ENCODE results near the gene FIG4. TPM values are rescaled to one million over a fixed set of nuclear protein-coding genes. Genes with fewer than 3 reads are reported as not detected.

FIG4 gene
- total RNA-seq: 13.5 and 15.9 TPM in 2 replicates
- long read RNA-seq, transcript FIG4-201 (23 exons, 3,011 nt): major isoform, 140 of 184 reads
- long read RNA-seq, partial matches to known transcripts: 26 of 184 reads
- long read RNA-seq, other reads (novel, unspliced or antisense): 18 of 184 reads

GRCh38 chr6:109690737-109691621, at the start of gene FIG4, which contains the start of gene AK9:
FIG4 (plus strand) TSS chr6:109691296; CDS start chr6:109691436, 140 bp downstream.
AK9 (minus strand) TSS chr6:109691202; CDS start chr6:109675745, 15,457 bp downstream.
- H3K4me1 Mint-ChIP-seq (ENCODE audit: unreplicated experiment): peaks cover 16% of the 10 kb centered on the region
- peak within 1 kb of the TSS; percentile 93 for H3K4me3 Mint-ChIP-seq (ENCODE audit: unreplicated experiment)
- TF ChIP-seq CTCF (IDR thresholded peaks at IDR 0.05): peak; percentile 50
- peak; percentile 95 for DNase-seq (ENCODE audit: extremely low spot score, unreplicated experiment)
- H3K36me3 Mint-ChIP-seq (ENCODE audit: unreplicated experiment): peaks cover 7% of the 10 kb centered on the region
- no peaks in the 10 kb centered on the region for H3K9me3 Mint-ChIP-seq (ENCODE audit: unreplicated experiment)
- peak within 1 kb of the TSS; percentile 90 for H3K27ac Mint-ChIP-seq (ENCODE audit: unreplicated experiment)
- no peaks in the 10 kb centered on the region for H3K27me3 Mint-ChIP-seq (ENCODE audit: unreplicated experiment)

DNA sequence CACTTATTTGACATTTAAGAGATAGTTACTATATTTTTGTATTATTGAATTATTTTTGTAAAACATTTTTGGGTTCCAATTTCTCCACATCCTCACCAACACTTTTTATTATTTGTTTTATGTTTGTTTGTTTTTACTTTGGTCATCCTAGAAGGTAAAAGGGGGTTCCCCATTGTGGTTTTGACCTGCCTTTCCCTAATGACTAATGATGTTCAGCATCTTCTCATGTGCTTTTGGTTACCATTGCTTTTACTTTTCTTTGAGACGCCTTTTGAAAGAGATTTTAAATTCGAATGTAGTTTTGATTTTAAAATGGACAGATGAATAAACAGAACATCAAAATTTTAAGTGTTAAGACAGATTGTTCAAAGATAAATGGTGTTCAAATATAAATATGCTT, 47.0 kb upstream of the FIG4 start:
- H3K4me1 Mint-ChIP-seq (ENCODE audit: unreplicated experiment): no peaks in the 10 kb centered on the region
- peaks cover 21% of the 10 kb centered on the region for H3K9me3 Mint-ChIP-seq (ENCODE audit: unreplicated experiment)
- no peak overlapping the region for H3K4me3 Mint-ChIP-seq (ENCODE audit: unreplicated experiment)
- no peaks in the 10 kb centered on the region for H3K27me3 Mint-ChIP-seq (ENCODE audit: unreplicated experiment)
- no peak for DNase-seq (ENCODE audit: extremely low spot score, unreplicated experiment)
- H3K36me3 Mint-ChIP-seq (ENCODE audit: unreplicated experiment): peaks cover 1% of the 10 kb centered on the region
- no peak overlapping the region for H3K27ac Mint-ChIP-seq (ENCODE audit: unreplicated experiment)
- no peak for TF ChIP-seq CTCF (IDR thresholded peaks at IDR 0.05)

- H3K36me3 Mint-ChIP-seq (ENCODE audit: unreplicated experiment): no peaks in the 10 kb centered on the region
- DNase-seq (ENCODE audit: extremely low spot score, unreplicated experiment): no peak
- no peak overlapping the region for H3K4me3 Mint-ChIP-seq (ENCODE audit: unreplicated experiment)
- H3K4me1 Mint-ChIP-seq (ENCODE audit: unreplicated experiment): peaks cover 2% of the 10 kb centered on the region
- no peaks in the 10 kb centered on the region for H3K27me3 Mint-ChIP-seq (ENCODE audit: unreplicated experiment)
- peaks cover 5% of the 10 kb centered on the region for H3K9me3 Mint-ChIP-seq (ENCODE audit: unreplicated experiment)
- no peak overlapping the region for H3K27ac Mint-ChIP-seq (ENCODE audit: unreplicated experiment)
- TF ChIP-seq CTCF (IDR thresholded peaks at IDR 0.05): no peak
Measured at GRCh38 chr6:109653264-109653663, 37.8 kb upstream of the FIG4 start.

GRCh38 chr6:109655761-109656262, 35.3 kb upstream of the FIG4 start:
- no peak for TF ChIP-seq CTCF (IDR thresholded peaks at IDR 0.05)
- no peak for DNase-seq (ENCODE audit: extremely low spot score, unreplicated experiment)
- H3K36me3 Mint-ChIP-seq (ENCODE audit: unreplicated experiment): no peaks in the 10 kb centered on the region
- H3K9me3 Mint-ChIP-seq (ENCODE audit: unreplicated experiment): peaks cover 3% of the 10 kb centered on the region
- H3K4me1 Mint-ChIP-seq (ENCODE audit: unreplicated experiment): peaks cover 2% of the 10 kb centered on the region
- no peak overlapping the region for H3K4me3 Mint-ChIP-seq (ENCODE audit: unreplicated experiment)
- H3K27me3 Mint-ChIP-seq (ENCODE audit: unreplicated experiment): no peaks in the 10 kb centered on the region
- no peak overlapping the region for H3K27ac Mint-ChIP-seq (ENCODE audit: unreplicated experiment)
